H4 (cell line): ENCODE measurements around the gene FAM193B. TPM values are rescaled to one million over a fixed set of nuclear protein-coding genes. Genes with fewer than 3 reads are reported as not detected.

Experiments
- DNase-seq: peaks from one replicate; pipeline ENCODE4 v3.0.0-alpha.2; 2015; ENCODE audit warnings: low spot score
- total RNA-seq: library from RNA; depleted of rRNA; stranded (reverse); fragments of >200 nt; shearing (Covaris generic); gene quantifications from 2 replicates; pipeline ENCODE4 v1.2.3, GENCODE V29; 2014

FAM193B gene
- total RNA-seq, 1 experiment from 2014 or later: 7.5 TPM

- peak; percentile 85 for DNase-seq
These were observed 53.5 kb downstream of the FAM193B start for GRCh38 chr5:177500685-177501522.

- DNase-seq: no peak
These were observed 54.5 kb downstream of the FAM193B start for GRCh38 chr5:177499842-177500241.

GRCh38 chr5:177498013-177498787 lies 56.2 kb downstream of the FAM193B start:
- DNase-seq: no peak

- DNase-seq: peak; percentile 97
These were observed 56.9 kb downstream of the FAM193B start, which contains the start of gene PDLIM7 for GRCh38 chr5:177497292-177498012. Gene PDLIM7 (minus strand): TSS chr5:177497604. CDS start chr5:177496512, 1,092 bp downstream.

GRCh38 chr5:177496727-177497291 lies 57.6 kb downstream of the FAM193B start:
- DNase-seq: peak; percentile 96

GRCh38 chr5:177496070-177496726 lies 58.2 kb downstream of the FAM193B start:
- peak; percentile 85 for DNase-seq

- peak; percentile 93 for DNase-seq
These were observed 58.9 kb downstream of the FAM193B start for GRCh38 chr5:177495243-177496060.

- DNase-seq: peak; percentile 93
These were observed 59.8 kb downstream of the FAM193B start for GRCh38 chr5:177494346-177495195.

- no peak for DNase-seq
These were observed 60.5 kb downstream of the FAM193B start for GRCh38 chr5:177493795-177494345.

GRCh38 chr5:177492841-177493240 lies 61.5 kb downstream of the FAM193B start:
- no peak for DNase-seq

GRCh38 chr5:177491983-177492746 lies 62.2 kb downstream of the FAM193B start:
- DNase-seq: no peak

GRCh38 chr5:177491429-177491945 lies 62.9 kb downstream of the FAM193B start:
- no peak for DNase-seq

GRCh38 chr5:177490992-177491391 lies 63.4 kb downstream of the FAM193B start:
- DNase-seq: no peak

GRCh38 chr5:177490311-177490991 lies 63.9 kb downstream of the FAM193B start:
- no peak for DNase-seq

- no peak for DNase-seq
These were observed 65.1 kb downstream of the FAM193B start for GRCh38 chr5:177489119-177489716.

- no peak for DNase-seq
These were observed 66.4 kb downstream of the FAM193B start for GRCh38 chr5:177487975-177488374.

- DNase-seq: no peak
These were observed 67.2 kb downstream of the FAM193B start for GRCh38 chr5:177487144-177487543.
